CD4-positive, alpha-beta T cell treated with Interleukin-15 for 4 hours (primary cell): ENCODE data around the gene RBBP8NL.
"Not testable (repeated sequence)": the region's sequence is repeated elsewhere in the genome, so short reads cannot be mapped to it uniquely, and the experiment has no call there.

Experiments
- DNase-seq: peaks from one replicate; pipeline ENCODE4 v3.0.0-alpha.2; 2020; ENCODE audit warnings: low spot score

The RBBP8NL gene

DNA sequence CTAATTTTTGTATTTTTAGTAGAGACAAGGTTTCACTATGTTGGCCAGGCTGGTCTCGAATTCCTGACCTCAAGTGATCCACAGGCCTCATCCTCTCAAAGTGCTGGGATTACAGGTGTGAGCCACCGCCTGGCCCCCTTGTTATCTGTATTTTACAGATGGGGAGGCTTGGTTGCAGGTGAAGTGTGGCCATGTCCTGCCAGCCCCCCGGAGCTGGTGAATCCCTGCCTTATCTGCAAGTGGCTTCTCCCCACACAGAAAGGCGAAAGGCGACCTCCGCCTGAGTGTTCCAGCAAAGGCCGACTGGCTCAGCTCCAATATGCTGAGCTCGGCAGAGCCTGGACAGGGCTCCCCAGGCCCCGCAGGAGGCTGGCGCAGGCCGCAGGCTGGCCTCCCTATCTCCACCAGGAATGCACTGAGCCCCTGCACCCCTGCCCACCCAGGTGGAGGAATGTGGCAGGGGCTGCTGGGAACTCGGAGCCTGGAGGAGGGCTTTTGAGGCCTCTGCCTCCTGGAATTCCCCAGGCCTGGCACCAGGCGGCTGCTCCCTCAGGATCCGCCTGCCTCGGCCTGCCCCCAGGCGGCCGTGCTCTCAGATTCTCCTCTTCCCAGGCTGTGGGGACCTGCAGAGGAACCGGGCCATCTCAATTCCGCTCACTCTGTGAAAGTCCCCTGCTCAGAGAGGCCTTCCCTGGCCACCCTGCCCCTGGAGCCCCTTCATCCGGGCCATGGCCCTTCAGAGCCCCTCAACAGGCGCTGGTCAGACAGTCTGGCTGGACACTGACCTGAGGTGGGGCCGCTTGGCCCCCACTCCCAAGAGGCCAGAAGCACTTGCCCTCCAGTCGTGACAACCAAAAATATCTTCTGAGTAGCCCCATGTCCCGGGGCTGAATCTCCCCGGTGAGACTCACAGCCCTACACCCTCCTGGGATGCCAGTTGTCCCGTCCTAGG is 51.0 kb downstream of the RBBP8NL start:
- DNase-seq: no peak

DNA sequence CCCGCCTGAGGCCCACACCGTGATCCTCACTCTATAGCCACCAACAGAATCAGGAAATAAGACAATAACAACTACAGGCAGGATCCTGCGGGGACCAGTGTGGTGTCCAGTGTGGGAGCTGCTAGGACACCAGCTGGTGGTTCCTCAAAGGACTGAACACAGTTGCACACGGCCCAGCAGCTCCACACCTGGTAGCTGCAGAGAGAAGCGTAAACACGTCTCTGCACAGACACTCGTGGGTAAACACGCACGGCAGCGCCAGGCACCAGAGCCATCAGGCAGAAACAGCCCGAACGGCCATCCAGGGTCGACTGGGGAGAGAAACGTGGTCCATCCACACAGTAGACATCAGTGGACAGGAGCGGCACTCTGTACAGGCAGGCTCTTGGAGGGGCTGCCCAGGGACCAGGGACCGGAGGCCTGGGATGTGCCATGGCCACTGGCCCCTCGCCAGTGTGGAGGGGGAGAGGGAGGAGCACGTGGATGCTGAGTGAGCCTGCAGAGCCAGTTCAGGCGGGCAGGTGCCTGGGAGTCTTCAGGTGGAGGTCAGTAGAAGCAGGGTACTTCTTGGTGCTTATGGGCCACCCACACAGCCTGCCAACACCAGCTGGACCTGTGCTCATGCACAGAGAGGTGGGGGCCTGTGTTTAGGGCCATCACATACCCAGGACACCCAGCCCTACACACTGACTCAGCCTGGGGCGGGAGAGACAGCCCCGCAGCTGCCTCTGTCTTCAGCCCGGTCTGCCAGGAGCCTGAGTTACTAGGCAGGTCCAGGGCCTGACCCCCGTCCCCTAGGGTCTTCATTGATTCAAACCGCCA is 52.8 kb downstream of the RBBP8NL start:
- DNase-seq: no peak

DNA sequence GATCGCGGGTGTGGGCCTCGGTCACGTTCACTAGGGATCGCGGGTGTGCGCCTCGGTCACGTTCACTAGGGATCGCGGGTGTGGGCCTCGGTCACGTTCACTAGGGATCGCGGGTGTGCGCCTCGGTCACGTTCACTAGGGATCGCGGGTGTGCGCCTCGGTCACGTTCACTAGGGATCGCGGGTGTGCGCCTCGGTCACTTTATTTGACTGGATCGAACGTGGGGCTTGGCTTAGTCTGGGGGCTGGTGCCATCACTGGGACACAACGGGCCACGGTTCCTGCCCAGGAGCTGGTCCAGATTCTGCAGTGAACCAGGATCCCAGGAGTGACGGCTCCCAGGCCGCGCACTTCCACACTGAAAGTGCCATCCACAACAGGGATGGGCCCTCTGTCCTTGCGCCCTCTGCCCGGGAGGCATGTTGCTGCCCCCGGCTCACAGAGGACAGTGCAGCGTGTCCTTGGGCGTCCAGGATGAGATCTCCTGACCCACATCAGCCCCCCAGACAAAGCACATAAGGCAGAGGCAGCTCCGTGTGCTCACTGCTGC is 53.6 kb downstream of the RBBP8NL start:
- DNase-seq: not testable (repeated sequence)

DNA sequence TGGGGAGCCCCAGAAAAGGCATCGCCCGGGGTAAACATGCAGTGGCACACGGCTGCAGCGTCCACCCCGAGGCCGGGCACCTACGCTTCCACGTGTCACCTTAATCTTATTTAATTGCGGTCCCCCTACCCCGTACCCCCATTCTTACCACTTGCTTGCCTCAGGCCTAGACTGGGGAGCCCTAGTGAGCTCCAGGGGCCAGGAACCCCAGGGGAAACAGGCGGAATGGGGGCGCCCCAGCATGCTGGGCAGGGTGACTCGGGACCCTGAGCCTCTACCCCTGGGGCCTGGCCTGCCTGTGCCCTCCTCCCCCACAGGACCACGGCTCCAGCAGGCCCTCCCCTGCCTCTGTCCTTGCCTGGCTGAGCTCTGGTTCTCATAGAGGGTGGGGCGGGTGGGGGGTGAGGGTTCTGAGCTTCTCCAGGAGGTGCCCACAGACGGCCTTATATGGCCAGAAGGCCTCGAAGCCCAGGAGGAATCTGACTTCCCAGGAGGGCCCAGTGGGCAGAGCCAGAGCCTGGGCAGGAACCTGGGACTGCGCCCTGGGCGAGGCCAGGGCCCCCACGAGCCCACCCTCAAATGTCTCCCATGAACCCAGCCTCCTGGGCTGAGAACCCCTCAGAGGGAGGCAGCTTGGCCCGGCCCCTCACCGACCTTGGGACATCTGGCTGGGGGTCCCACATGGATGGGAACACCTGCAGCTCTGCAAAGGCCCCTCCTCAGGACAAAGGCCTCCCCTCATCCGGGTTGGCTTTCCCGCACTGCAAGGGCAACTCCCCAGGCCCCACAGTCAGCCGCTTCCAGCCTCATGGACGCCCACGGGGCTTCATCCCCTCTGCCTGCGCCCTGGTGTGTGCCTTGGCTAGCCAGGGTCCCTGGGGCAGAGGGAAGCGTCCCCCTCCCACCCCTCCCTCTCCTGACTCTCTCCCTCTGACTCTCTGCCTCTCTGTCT is 55.0 kb downstream of the RBBP8NL start:
- no peak for DNase-seq

- DNase-seq: no peak
These were observed 55.7 kb downstream of the RBBP8NL start for GRCh38 chr20:62371588-62372041.

- no peak for DNase-seq
These were observed 56.3 kb downstream of the RBBP8NL start for GRCh38 chr20:62370807-62371587.

- DNase-seq: no peak
These were observed 57.1 kb downstream of the RBBP8NL start for GRCh38 chr20:62370115-62370806.

DNA sequence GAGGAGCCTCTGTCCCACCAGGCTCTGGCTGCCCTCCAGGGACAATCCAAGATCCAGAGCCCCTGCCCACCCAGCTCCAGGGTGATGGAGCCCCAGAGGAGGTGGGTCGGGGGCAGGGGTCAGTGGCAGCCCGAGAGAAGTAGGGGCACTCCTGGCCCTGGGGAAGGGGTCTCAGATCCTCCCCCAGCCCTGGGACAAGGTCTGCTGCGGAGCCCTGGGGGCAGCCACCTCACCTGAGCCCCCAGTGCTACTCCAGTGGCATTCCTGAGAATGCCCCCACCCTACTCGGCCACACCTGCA is 57.6 kb downstream of the RBBP8NL start:
- DNase-seq: no peak

DNA sequence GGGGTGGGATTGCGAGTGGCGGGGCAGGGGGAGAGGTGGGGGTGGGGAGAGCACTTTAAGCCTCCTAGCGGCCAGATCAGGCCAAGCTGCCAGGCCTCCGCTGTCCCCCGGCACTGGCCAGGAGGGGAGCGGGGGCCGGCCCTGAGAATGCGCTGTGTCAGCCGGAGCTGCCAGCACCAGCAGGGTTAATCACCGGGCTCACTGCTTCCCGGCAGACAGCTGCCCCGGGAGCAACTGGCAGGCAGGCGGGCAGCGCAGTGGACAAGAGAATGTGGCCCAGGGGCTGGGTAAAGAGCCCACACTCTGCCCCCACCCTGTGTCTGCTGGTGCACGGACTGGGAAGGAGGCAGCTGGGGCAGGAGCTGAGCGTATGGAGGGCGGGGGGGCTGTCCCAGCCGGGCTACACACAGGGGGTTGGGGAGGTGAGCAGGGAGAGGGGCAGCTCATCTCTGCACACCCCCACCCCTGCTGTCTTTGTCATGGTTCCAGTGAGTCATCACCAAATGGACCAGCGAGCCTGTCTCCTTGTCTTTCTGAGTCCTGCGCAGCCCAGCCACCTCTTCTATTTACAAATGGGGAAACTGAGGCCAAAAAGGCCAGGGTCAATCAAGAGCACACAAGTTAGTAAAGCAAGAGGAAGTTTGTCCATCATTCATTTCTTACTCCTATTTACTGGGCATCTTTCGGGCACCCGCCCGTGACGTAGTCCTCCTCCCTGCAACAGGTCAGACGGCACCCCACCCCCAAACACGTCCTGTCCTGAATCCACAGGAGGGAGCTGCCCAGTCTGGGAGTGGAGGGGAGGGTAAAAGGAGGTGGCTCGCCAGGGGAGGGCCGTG is 58.1 kb downstream of the RBBP8NL start:
- DNase-seq: no peak

DNA sequence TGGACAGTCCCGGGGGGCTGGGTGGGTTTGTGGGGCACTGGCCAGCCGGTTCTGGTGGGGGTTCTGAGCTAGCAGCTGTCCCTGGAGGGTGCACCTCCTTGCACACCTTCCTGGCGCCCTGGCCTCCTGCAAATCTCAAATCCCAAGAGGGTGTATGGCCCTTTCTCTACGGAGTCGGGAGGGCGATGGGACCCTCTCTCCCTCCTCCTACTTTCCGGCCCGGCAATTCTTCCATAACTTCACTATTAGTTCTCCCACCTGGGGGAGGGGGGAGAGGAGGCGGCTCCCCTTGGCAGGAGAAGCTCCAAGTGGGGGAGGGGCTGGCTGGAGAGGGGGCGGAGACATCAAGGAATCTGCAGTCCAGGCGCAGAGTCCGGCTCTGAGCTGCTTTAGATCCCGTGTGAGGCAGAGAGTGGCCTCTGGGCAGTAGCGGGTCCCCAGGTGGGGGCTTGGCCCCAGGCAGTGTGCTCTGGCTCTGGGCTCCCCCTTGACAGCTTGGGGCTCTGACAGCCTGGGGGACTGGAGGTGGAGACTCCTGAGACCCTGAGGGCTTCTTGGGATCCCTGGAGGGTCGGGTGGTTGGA is 58.9 kb downstream of the RBBP8NL start:
- no peak for DNase-seq

- no peak for DNase-seq
These were observed 59.5 kb downstream of the RBBP8NL start for GRCh38 chr20:62367633-62368391.

DNA sequence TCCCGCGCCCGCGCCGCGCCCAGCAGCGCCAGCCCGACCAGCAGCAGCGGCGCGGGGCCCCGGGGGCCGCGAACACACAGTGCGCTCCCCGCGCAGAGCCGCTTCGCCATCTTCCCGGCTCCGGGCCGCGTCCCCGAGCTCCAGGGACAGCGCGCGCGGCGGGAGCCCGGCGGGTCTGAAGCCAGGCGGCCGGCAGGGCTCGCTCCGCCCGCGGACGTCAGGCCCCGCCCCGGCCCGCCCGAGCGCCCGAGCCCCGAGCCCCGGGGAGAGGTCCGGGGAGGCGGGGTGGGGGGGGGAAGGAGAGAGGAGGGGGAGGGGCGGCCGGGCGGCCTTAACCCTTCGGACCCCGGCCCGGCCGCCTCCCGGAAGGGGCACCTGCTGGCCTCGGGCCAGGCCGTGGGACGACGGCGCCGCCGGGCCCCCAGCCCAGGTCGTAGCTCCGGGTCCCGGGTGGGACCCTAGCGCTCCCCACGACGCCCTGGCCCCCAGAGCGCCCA is 60.2 kb downstream of the RBBP8NL start, which contains the start of gene LAMA5:
Gene LAMA5 (minus strand): TSS at position 177 of the 497 bp plus-strand sequence. CDS start 67 bp downstream, at position 110.
- DNase-seq: no peak

- no peak for DNase-seq
These were observed 60.8 kb downstream of the RBBP8NL start for GRCh38 chr20:62366370-62367135.

DNA sequence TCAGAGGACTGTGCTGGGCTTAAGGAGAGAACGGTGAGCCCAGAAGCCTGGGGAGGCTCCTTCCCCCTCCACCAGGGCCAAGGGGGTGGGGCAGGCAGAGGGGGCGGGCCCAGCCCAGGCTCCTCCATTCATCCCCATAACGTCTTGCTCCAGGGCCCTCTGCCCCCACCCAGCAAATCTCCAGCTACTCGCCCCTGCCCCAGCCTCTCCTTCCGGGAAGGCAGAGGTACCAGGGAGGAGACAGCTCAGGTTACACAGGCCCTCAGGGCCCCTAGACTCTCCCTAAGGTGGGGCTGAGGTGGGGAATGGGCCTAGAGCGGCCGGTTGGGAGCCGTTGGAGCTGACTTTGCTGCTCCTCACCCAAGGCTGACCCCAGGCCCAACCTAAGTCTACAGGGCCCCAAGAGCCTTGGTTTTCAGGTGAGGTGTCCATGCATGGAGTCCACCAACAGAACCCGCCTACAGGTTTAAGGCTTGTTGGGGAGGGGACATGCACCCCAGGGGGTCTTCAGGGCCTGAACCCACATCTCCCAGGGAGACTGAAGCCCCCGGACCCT is 61.4 kb downstream of the RBBP8NL start:
- no peak for DNase-seq

DNA sequence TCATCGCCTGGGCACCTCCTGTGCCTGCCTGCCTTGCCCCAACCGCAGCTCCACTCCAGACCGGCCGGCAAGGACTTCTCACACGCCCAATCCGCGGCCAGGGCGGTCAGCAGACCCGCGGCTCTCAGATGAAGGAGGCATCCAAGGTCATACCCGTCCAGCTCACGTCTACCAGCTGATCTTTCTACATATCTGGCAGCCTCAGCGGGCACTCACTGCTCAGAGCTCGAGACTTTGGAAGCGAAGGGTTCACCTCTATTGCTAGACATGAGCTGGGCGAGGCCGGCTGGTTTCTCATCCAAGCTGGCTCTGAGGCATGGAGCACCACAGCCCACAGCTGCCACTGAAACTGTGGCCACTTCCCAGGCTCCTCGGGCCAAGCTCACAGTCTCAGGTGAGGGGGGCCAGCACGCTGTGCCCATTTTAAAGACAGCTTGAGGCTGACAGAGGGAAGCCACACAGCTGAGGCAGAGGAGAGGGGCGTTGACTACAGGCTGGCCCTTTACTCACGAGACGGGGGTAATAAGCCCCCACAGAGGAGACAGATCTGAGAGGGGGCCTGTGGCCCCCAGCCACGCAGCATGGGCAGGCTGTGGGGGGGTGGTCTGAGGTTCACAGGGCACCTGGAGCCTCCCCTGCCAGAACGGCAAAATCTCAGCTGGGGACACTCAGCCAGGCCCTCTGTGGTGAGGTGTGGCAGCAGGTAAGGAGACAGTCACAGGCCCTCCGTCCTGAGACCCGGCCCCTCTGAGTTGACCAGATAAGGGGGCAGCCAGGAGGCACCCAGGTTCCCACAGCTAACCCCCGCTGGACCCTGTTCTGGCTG is 62.2 kb downstream of the RBBP8NL start:
- DNase-seq: no peak
